GM23338 (cell line): Measurements from ENCODE around the gene EFHC2. TPM values are rescaled to one million over a fixed set of nuclear protein-coding genes. Genes with fewer than 3 reads are reported as not detected.

Experiments used
- ATAC-seq: fragments of 200-7000 bp; cut with Tn5 transposase; 3 replicates; pipeline ENCODE4 v1.9.1; 2020
- DNase-seq: peaks from one replicate; pipeline ENCODE4 v3.0.0-alpha.2; 2015; ENCODE audit warnings: low spot score
- H2AFZ ChIP-seq: fragments of 200-600 bp; sonication (generic); 2 replicates; pipeline ENCODE4 v1.8.0; 2016; ENCODE audit warnings: antibody characterized with exemption, mild to moderate bottlenecking, moderate library complexity
- H3F3A ChIP-seq: fragments of 200-600 bp; sonication (generic); replicated peaks from 2 replicates; pipeline ENCODE4 v1.8.0; 2017; ENCODE audit warnings: antibody characterized with exemption, mixed run types, low read depth
- H3K27ac ChIP-seq: fragments of 200-600 bp; sonication (generic); 2 replicates; pipeline ENCODE4 v1.6.1; 2016; ENCODE audit warnings: low read depth
- H3K27me3 ChIP-seq: fragments of 200-600 bp; sonication (generic); 2 replicates; pipeline ENCODE4 v1.8.0; 2016; ENCODE audit warnings: mild to moderate bottlenecking, mixed run types, moderate library complexity; ENCODE audit not compliant: insufficient read depth
- H3K36me3 ChIP-seq: fragments of 200-600 bp; sonication (generic); 2 replicates; pipeline ENCODE4 v1.8.0; 2016; ENCODE audit warnings: mild to moderate bottlenecking; ENCODE audit not compliant: insufficient read depth
- H3K4me1 ChIP-seq: fragments of 200-600 bp; sonication (generic); 2 replicates; pipeline ENCODE4 v1.8.0; 2016; ENCODE audit warnings: mild to moderate bottlenecking, moderate library complexity; ENCODE audit not compliant: insufficient read depth
- H3K4me2 ChIP-seq: fragments of 200-600 bp; sonication (generic); 2 replicates; pipeline ENCODE4 v1.7.1; 2017; ENCODE audit warnings: mixed run types
- H3K4me3 ChIP-seq: fragments of 200-600 bp; sonication (generic); 2 replicates; pipeline ENCODE4 v1.6.1; 2016; ENCODE audit warnings: mixed run types
- H3K79me2 ChIP-seq: fragments of 200-600 bp; sonication (generic); replicated peaks from 2 replicates; pipeline ENCODE4 v1.8.0; 2017; ENCODE audit warnings: mild to moderate bottlenecking; ENCODE audit not compliant: insufficient read depth
- H3K9me2 ChIP-seq: fragments of 200-600 bp; sonication (generic); 2 replicates; pipeline ENCODE4 v1.8.0; 2017; ENCODE audit not compliant: insufficient read depth
- H4K20me1 ChIP-seq: fragments of 200-600 bp; sonication (generic); replicated peaks from 2 replicates; pipeline ENCODE4 v1.8.0; 2017; ENCODE audit warnings: mild to moderate bottlenecking; ENCODE audit not compliant: insufficient read depth
- H3K27ac Mint-ChIP-seq: 2 replicates; pipeline ENCODE4 v1.8.0; 2020; ENCODE audit warnings: inconsistent platforms, mild to moderate bottlenecking, moderate library complexity, mixed read lengths
- H3K27me3 Mint-ChIP-seq: 3 replicates; pipeline ENCODE4 v1.8.0; 2022; ENCODE audit warnings: low read depth, mild to moderate bottlenecking, moderate library complexity, mixed read lengths, inconsistent platforms; ENCODE audit not compliant: insufficient read depth, poor library complexity
- H3K36me3 Mint-ChIP-seq: 3 replicates; pipeline ENCODE4 v1.8.0; 2021; ENCODE audit warnings: low read depth, mild to moderate bottlenecking, inconsistent platforms, moderate library complexity, mixed read lengths
- H3K4me1 Mint-ChIP-seq: 3 replicates; pipeline ENCODE4 v1.8.0; 2020; ENCODE audit warnings: mild to moderate bottlenecking, inconsistent platforms, mixed read lengths
- H3K4me3 Mint-ChIP-seq: 3 replicates; pipeline ENCODE4 v1.8.0; 2021; ENCODE audit warnings: moderate library complexity, mild to moderate bottlenecking, inconsistent platforms, mixed read lengths
- H3K9me3 Mint-ChIP-seq: 3 replicates; pipeline ENCODE4 v1.8.0; 2020; ENCODE audit warnings: moderate library complexity, mild to moderate bottlenecking, inconsistent platforms, mixed read lengths
- CREB1 ChIP-seq: fragments of 250-450 bp; sonication (Bioruptor Pico); IDR thresholded peaks from 2 replicates; pipeline ENCODE4 v1.5.0; 2020; ENCODE audit warnings: low read depth, mild to moderate bottlenecking, moderate library complexity
- CTCF ChIP-seq, 2 experiments: fragments of 200-600 bp in 1 of 2; sonication (generic) in 1 of 2; conservative IDR thresholded peaks; 2 replicates each; pipeline versions ENCODE4 v1.5.1 to v1.6.1; 2016 to 2017; ENCODE audit warnings: antibody characterized with exemption in 2 of 2, low read depth in 2 of 2, mild to moderate bottlenecking in 2 of 2, moderate library complexity in 1 of 2
- ETS1 ChIP-seq: IDR thresholded peaks from 2 replicates; pipeline ENCODE4 v1.6.1; 2016; ENCODE audit warnings: antibody characterized with exemption
- EZH2 ChIP-seq: fragments of 200-600 bp; sonication (generic); IDR thresholded peaks from one replicate; pipeline ENCODE4 v1.8.0; 2017; ENCODE audit warnings: antibody characterized with exemption, mild to moderate bottlenecking, low read depth; ENCODE audit not compliant: unreplicated experiment
- EZH2phosphoT487 ChIP-seq: fragments of 200-600 bp; sonication (generic); IDR thresholded peaks from one replicate; pipeline ENCODE4 v1.8.1; 2018; ENCODE audit warnings: antibody characterized with exemption; ENCODE audit not compliant: unreplicated experiment
- JUNB ChIP-seq: IDR thresholded peaks from one replicate; pipeline ENCODE4 v1.6.1; 2016; ENCODE audit warnings: antibody characterized with exemption; ENCODE audit not compliant: unreplicated experiment
- NANOG ChIP-seq: IDR thresholded peaks from 2 replicates; pipeline ENCODE4 v1.6.1; 2016; ENCODE audit warnings: antibody characterized with exemption, borderline replicate concordance
- POLR2AphosphoS5 ChIP-seq: IDR thresholded peaks from 2 replicates; pipeline ENCODE4 v1.6.1; 2016; ENCODE audit warnings: antibody characterized with exemption, low read depth
- STAT1 ChIP-seq: IDR thresholded peaks from one replicate; pipeline ENCODE4 v1.6.1; 2016; ENCODE audit warnings: antibody characterized with exemption; ENCODE audit not compliant: unreplicated experiment
- ZNF114 ChIP-seq: fragments of 250-450 bp; sonication (Bioruptor Pico); IDR thresholded peaks from 2 replicates; pipeline ENCODE4 v1.5.0; 2020; ENCODE audit warnings: mild to moderate bottlenecking, moderate library complexity
- ZNF331 ChIP-seq: fragments of 250-450 bp; sonication (Bioruptor Pico); IDR thresholded peaks from 2 replicates; pipeline ENCODE4 v1.5.0; 2020; ENCODE audit warnings: low read depth, mild to moderate bottlenecking, moderate library complexity
- ZNF462 ChIP-seq: fragments of 250-450 bp; sonication (Bioruptor Pico); IDR thresholded peaks from 2 replicates; pipeline ENCODE4 v1.5.0; 2020; ENCODE audit warnings: mild to moderate bottlenecking, moderate library complexity
- polyA plus RNA-seq: library from polyadenylated mRNA; unstranded; fragments of >200 nt; fragmentation: Nextera tagmentation; extraction: Ambion mirVana; gene quantifications from 2 replicates; pipeline ENCODE4 v1.2.1, GENCODE V29; 2016
- total RNA-seq: library from RNA; depleted of rRNA; stranded (reverse); fragments of >200 nt; shearing (Covaris generic); gene quantifications from 2 replicates; pipeline ENCODE4 v1.2.3, GENCODE V29; 2014
- TF ChIP-seq, protein P1 (sequence below): IDR thresholded peaks from one replicate; pipeline ENCODE4 v1.6.1; 2018; ENCODE audit warnings: antibody characterized with exemption; ENCODE audit not compliant: unreplicated experiment

Gene EFHC2
- total and polyA plus RNA-seq, 2 experiments from 2014 or later = 3.1 to 3.2 TPM

- H3K4me1 Mint-ChIP-seq = no peaks in the 10 kb centered on the region
- H3K4me3 Mint-ChIP-seq = no peak overlapping the region
- H3K36me3 Mint-ChIP-seq = no peaks in the 10 kb centered on the region; the same call in 2 of the 3 replicates
- Histone ChIP-seq H4K20me1 (no peaks in the 10 kb centered on the region), H3K27me3 (no peaks in the 10 kb centered on the region), H3K79me2 (no peaks in the 10 kb centered on the region), H3K36me3 (no peaks in the 10 kb centered on the region), H3K4me1 (no peaks in the 10 kb centered on the region), H3K27ac (no peak overlapping the region), H3F3A (no peaks in the 10 kb centered on the region), H3K4me3 (no peak overlapping the region), H3K9me2 (no peaks in the 10 kb centered on the region), H3K4me2 (no peak overlapping the region), H2AFZ (no peak overlapping the region)
- no peak overlapping the region for H3K27ac Mint-ChIP-seq
- no peak for ATAC-seq
- TF ChIP-seq CREB1 (CRISPR knock-in tag) (no peak), ZNF331 (CRISPR knock-in tag) (no peak), STAT1 (no peak), EZH2phosphoT487 (no peak), CTCF (conservative IDR thresholded peaks at IDR 0.05; ENCODE audit: low read depth in 2 of 2) (no peak), ETS1 (no peak), ZNF462 (CRISPR knock-in tag) (no peak), JUNB (no peak), EZH2 (no peak), NANOG (no peak), ZNF114 (CRISPR knock-in tag) (no peak), POLR2AphosphoS5 (no peak)
- TF ChIP-seq, protein P1, sequence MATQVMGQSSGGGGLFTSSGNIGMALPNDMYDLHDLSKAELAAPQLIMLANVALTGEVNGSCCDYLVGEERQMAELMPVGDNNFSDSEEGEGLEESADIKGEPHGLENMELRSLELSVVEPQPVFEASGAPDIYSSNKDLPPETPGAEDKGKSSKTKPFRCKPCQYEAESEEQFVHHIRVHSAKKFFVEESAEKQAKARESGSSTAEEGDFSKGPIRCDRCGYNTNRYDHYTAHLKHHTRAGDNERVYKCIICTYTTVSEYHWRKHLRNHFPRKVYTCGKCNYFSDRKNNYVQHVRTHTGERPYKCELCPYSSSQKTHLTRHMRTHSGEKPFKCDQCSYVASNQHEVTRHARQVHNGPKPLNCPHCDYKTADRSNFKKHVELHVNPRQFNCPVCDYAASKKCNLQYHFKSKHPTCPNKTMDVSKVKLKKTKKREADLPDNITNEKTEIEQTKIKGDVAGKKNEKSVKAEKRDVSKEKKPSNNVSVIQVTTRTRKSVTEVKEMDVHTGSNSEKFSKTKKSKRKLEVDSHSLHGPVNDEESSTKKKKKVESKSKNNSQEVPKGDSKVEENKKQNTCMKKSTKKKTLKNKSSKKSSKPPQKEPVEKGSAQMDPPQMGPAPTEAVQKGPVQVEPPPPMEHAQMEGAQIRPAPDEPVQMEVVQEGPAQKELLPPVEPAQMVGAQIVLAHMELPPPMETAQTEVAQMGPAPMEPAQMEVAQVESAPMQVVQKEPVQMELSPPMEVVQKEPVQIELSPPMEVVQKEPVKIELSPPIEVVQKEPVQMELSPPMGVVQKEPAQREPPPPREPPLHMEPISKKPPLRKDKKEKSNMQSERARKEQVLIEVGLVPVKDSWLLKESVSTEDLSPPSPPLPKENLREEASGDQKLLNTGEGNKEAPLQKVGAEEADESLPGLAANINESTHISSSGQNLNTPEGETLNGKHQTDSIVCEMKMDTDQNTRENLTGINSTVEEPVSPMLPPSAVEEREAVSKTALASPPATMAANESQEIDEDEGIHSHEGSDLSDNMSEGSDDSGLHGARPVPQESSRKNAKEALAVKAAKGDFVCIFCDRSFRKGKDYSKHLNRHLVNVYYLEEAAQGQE = no peak
- H3K27me3 Mint-ChIP-seq = no peaks in the 10 kb centered on the region
- DNase-seq = no peak
- H3K9me3 Mint-ChIP-seq = no peaks in the 10 kb centered on the region; the same call in 2 of the 3 replicates
These were observed 170.3 kb downstream of the EFHC2 start for GRCh38 chrX:44173219-44173618.
